PFSK-1 (cell line): Measurements from ENCODE around the gene C20orf141.

Experiments used
- POLR2AphosphoS5 ChIP-seq: IDR thresholded peaks from 2 replicates; pipeline ENCODE4 v1.6.1; 2012; ENCODE audit warnings: low read depth, mild to moderate bottlenecking, control low read depth, low read length, moderate library complexity
- REST ChIP-seq, 2 experiments: IDR thresholded peaks; 2 replicates each; pipeline versions ENCODE4 v1.6.1 to v1.8.0; 2011 to 2012; ENCODE audit warnings: low read depth in 2 of 2, low read length in 2 of 2, control low read depth in 1 of 2, inconsistent platforms in 1 of 2, mild to moderate bottlenecking in 1 of 2, moderate library complexity in 1 of 2; ENCODE audit not compliant: insufficient read depth in 1 of 2
- SIN3A ChIP-seq: IDR thresholded peaks from 2 replicates; pipeline ENCODE4 v1.6.1; 2012; ENCODE audit warnings: mild to moderate bottlenecking, low read length, moderate library complexity, borderline replicate concordance; ENCODE audit not compliant: insufficient read depth
- TAF1 ChIP-seq: IDR thresholded peaks from 2 replicates; pipeline ENCODE4 v1.6.1; 2012; ENCODE audit warnings: low read length, control low read depth, borderline replicate concordance; ENCODE audit not compliant: insufficient read depth

DNA sequence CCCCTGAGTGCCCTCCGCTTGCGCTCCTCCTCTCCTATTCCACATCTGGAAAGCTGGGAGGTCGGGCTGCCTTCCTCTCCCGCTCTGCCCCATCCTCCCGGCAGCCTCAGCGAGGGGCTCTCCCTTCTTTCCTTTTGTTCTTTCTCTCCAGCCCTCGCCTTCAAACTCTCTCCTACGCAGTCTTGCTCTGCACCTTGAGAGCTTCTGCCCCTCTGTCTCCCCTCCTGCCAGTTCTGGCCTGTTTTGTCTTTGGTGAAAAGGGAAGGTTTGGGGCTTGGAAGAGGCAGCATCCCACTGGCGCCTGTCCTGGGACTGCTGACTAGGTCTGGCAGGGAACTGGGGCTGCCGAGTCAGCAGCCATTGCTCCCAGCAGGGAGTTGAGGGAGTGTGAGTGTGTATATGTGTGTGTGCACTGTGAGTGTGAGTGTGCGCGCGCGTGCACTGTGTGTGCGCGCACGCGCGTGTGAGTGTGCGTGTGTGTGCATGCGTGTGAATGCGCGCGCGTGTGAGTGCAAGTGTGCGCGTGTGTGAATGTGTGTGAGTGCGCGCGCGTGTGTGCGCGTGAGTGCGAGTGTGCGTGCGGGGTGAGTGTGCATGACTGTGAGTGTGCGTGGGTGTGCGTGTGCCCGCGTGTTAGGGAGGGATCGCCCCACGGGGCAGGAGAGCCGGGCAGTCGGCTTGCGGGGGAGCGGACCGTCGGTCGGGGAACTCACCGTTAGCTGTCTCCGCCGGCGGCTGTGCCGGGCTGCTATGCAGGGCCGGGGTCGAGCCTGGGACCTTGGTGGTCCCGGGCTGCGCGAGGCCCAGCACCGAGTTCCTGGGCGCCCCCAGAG lies 14.9 kb upstream of the C20orf141 start:
- TF ChIP-seq TAF1, result no peak
- no peak for TF ChIP-seq POLR2AphosphoS5
- TF ChIP-seq REST (IDR thresholded peaks at IDR 0.05; ENCODE audit: insufficient read depth in 1 of 2, low read depth in 2 of 2, low read length in 2 of 2), result peak in 1 of 2 experiments; percentile 63; a peak in 1 of 4 replicates
- TF ChIP-seq SIN3A, result no peak
